GM23248 (cell line): ENCODE data around the gene CDC14A. TPM values are rescaled to one million over a fixed set of nuclear protein-coding genes. Genes with fewer than 3 reads are reported as not detected.
A peak's percentile ranks its signal among the peaks of the same experiment; 100 is the strongest.

Source experiments
- DNase-seq: peaks from one replicate; pipeline ENCODE4 v3.0.0-alpha.2; 2015
- H2AFZ ChIP-seq: fragments of 200-600 bp; sonication (generic); 2 replicates; pipeline ENCODE4 v1.6.1; 2016; ENCODE audit warnings: antibody characterized with exemption
- H3F3A ChIP-seq: fragments of 200-600 bp; sonication (generic); 2 replicates; pipeline ENCODE4 v1.6.1; 2016; ENCODE audit warnings: mild to moderate bottlenecking, antibody characterized with exemption, mixed run types; ENCODE audit not compliant: insufficient read depth
- H3K27ac ChIP-seq: fragments of 200-600 bp; sonication (generic); 2 replicates; pipeline ENCODE4 v1.5.1; 2016; ENCODE audit warnings: mild to moderate bottlenecking
- H3K27me3 ChIP-seq: fragments of 200-600 bp; sonication (generic); replicated peaks from 2 replicates; pipeline ENCODE4 v1.6.1; 2016; ENCODE audit warnings: mild to moderate bottlenecking; ENCODE audit not compliant: insufficient read depth
- H3K36me3 ChIP-seq: fragments of 200-600 bp; sonication (generic); 2 replicates; pipeline ENCODE4 v1.6.1; 2016; ENCODE audit warnings: low read depth, mild to moderate bottlenecking
- H3K4me1 ChIP-seq: fragments of 200-600 bp; sonication (generic); 2 replicates; pipeline ENCODE4 v1.6.1; 2016; ENCODE audit warnings: mild to moderate bottlenecking; ENCODE audit not compliant: insufficient read depth
- H3K4me2 ChIP-seq: fragments of 200-600 bp; sonication (generic); one replicate; pipeline ENCODE4 v1.6.1; 2016; ENCODE audit warnings: mild to moderate bottlenecking; ENCODE audit not compliant: unreplicated experiment
- H3K4me3 ChIP-seq: fragments of 200-600 bp; sonication (generic); 2 replicates; pipeline ENCODE4 v1.5.1; 2016; ENCODE audit warnings: mild to moderate bottlenecking
- H3K79me2 ChIP-seq: fragments of 200-600 bp; sonication (generic); 2 replicates; pipeline ENCODE4 v1.6.1; 2016; ENCODE audit warnings: mild to moderate bottlenecking; ENCODE audit not compliant: insufficient read depth
- H3K9ac ChIP-seq: fragments of 200-600 bp; sonication (generic); 2 replicates; pipeline ENCODE4 v1.6.1; 2016; ENCODE audit warnings: mild to moderate bottlenecking
- H3K9me2 ChIP-seq: fragments of 200-600 bp; sonication (generic); 2 replicates; pipeline ENCODE4 v1.6.1; 2016; ENCODE audit warnings: mixed run types, mild to moderate bottlenecking, moderate library complexity; ENCODE audit not compliant: insufficient read depth
- H3K9me3 ChIP-seq: fragments of 200-600 bp; sonication (generic); one replicate; pipeline ENCODE4 v1.6.1; 2017; ENCODE audit warnings: low read depth
- H4K20me1 ChIP-seq: fragments of 200-600 bp; sonication (generic); 2 replicates; pipeline ENCODE4 v1.6.0; 2016; ENCODE audit not compliant: insufficient read depth
- EZH2 ChIP-seq: fragments of 200-600 bp; sonication (generic); IDR thresholded peaks from 2 replicates; pipeline ENCODE4 v1.6.1; 2018; ENCODE audit warnings: antibody characterized with exemption, mild to moderate bottlenecking; ENCODE audit not compliant: insufficient read depth, poor library complexity, severe bottlenecking
- EZH2phosphoT487 ChIP-seq: fragments of 200-600 bp; sonication (generic); IDR thresholded peaks from 2 replicates; pipeline ENCODE4 v1.6.1; 2018; ENCODE audit warnings: antibody characterized with exemption, moderate library complexity, mild to moderate bottlenecking, low read depth; ENCODE audit not compliant: insufficient read depth
- WGBS, 2 experiments: methylation state at CpG; one replicate each; pipeline ENCODE4 v1.1.6; 2015 to 2017; ENCODE audit warnings: low lambda C conversion rate in 2 of 2, low coverage in 1 of 2; ENCODE audit errors: missing lambda C conversion rate in 2 of 2; 5-methylcytosine and 5-hydroxymethylcytosine counted together
- in situ Hi-C: fragments of 300-500 bp; cut with MboI; formaldehyde crosslinking; loops from 2 replicates; pipeline ENCODE4 v1.15.0; 2020
- polyA plus RNA-seq: library from polyadenylated mRNA; unstranded; fragments of >200 nt; fragmentation: Nextera tagmentation; extraction: Ambion mirVana; gene quantifications from 2 replicates; pipeline ENCODE4 v1.2.1, GENCODE V29; 2016
- total RNA-seq: library from RNA; depleted of rRNA; stranded (reverse); fragments of >200 nt; shearing (Covaris generic); gene quantifications from 2 replicates; pipeline ENCODE4 v1.2.3, GENCODE V29; 2014

CDC14A gene
- total and polyA plus RNA-seq, 2 experiments from 2014 or later, result 1.5 to 1.8 TPM

GRCh38 chr1:100523038-100523652 is 170.8 kb downstream of the CDC14A start:
- no peak overlapping the region for H3K4me3 ChIP-seq
- in situ Hi-C loops, result no loop called here
- no peak overlapping the region for H3K9ac ChIP-seq
- no peaks in the 10 kb centered on the region for H4K20me1 ChIP-seq
- H3K27me3 ChIP-seq, result no peaks in the 10 kb centered on the region
- no peaks in the 10 kb centered on the region for H3F3A ChIP-seq
- H3K4me2 ChIP-seq, result no peak overlapping the region
- TF ChIP-seq EZH2phosphoT487, result no peak
- no peak for TF ChIP-seq EZH2
- H3K9me2 ChIP-seq, result no peaks in the 10 kb centered on the region
- no peak overlapping the region for H3K27ac ChIP-seq
- H3K9me3 ChIP-seq, result no peaks in the 10 kb centered on the region
- no peak overlapping the region for H2AFZ ChIP-seq
- H3K4me1 ChIP-seq, result no peaks in the 10 kb centered on the region
- 93% methylated on average over 5 of the region's 5 CpGs for WGBS, 2 experiments
- H3K36me3 ChIP-seq, result no peaks in the 10 kb centered on the region
- DNase-seq, result no peak
- H3K79me2 ChIP-seq, result no peaks in the 10 kb centered on the region

DNA sequence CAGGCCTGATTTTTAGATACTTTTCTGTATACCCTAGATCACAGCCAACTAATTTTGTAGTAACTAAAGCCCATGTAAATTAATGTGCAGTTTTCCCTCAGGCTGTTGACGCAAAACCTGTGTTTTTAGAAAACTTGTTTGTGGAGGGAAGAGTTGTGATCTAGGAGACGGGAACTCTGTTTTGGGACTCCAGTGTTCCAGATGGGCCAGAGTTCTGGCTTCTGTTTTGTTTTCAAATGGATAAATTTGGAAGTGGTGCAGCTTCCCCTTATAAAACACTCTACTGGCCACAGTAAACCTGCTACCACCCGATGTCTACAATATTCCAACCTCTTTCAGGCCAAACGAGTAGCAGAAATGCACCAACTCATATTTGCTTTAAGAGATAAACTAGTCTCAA is 172.0 kb downstream of the CDC14A start:
- Histone ChIP-seq H3K36me3 (no peaks in the 10 kb centered on the region), H3K27me3 (no peaks in the 10 kb centered on the region), H4K20me1 (no peaks in the 10 kb centered on the region), H3K9me3 (no peaks in the 10 kb centered on the region), H3K4me1 (0 out of 2 replicates have a peak, but pooled peaks cover 5% of the 10 kb centered on the region), H3F3A (no peaks in the 10 kb centered on the region), H3K4me2 (no peak overlapping the region), H3K79me2 (no peaks in the 10 kb centered on the region), H3K9me2 (no peaks in the 10 kb centered on the region), H3K27ac (no peak overlapping the region), H3K4me3 (no peak overlapping the region), H2AFZ (no peak overlapping the region), H3K9ac (no peak overlapping the region)
- DNase-seq, result no peak
- 91 to 93% methylated on average over 4 of the region's 4 CpGs for WGBS, 2 experiments
- in situ Hi-C loops, result no loop called here
- TF ChIP-seq EZH2 (no peak), EZH2phosphoT487 (no peak)

- H2AFZ ChIP-seq, result no peak overlapping the region
- H3K4me2 ChIP-seq, result no peak overlapping the region
- H3K27ac ChIP-seq, result no peak overlapping the region
- H3K27me3 ChIP-seq, result no peaks in the 10 kb centered on the region
- no peak overlapping the region for H3K4me3 ChIP-seq
- no peak for DNase-seq
- H3K36me3 ChIP-seq, result no peaks in the 10 kb centered on the region
- no peak overlapping the region for H3K9ac ChIP-seq
- in situ Hi-C loops, result no loop called here
- no peaks in the 10 kb centered on the region for H3K9me2 ChIP-seq
- H3K4me1 ChIP-seq, result peaks cover 18% of the 10 kb centered on the region; the same call in 1 of the 2 replicates
- WGBS, 2 experiments, result 75 to 82% methylated on average over 2 of the region's 2 CpGs
- no peaks in the 10 kb centered on the region for H3K79me2 ChIP-seq
- H3F3A ChIP-seq, result peaks cover 4% of the 10 kb centered on the region; the same call in 1 of the 2 replicates
- H3K9me3 ChIP-seq, result no peaks in the 10 kb centered on the region
- no peaks in the 10 kb centered on the region for H4K20me1 ChIP-seq
- TF ChIP-seq EZH2, result no peak
- TF ChIP-seq EZH2phosphoT487, result no peak
Measured at GRCh38 chr1:100526894-100527293, 174.6 kb downstream of the CDC14A start.

DNA sequence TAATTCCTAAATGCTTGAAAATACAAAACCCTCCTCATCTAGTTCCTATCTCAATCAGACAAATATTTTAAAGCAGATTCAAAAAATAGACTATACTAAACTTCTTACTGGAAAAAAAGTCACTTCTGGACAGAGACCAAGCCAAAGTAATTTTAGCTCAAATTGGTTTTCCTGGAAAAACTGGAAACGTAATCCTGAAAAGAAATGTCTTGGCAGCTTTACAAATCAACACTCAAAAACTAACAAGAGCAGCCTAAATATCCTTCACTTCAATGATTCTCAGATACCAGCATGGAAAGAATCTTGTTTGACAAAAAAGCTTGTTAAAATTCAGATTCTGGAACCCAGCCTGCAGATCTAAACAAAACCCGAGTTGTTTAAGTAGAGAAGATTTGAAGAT is 176.6 kb downstream of the CDC14A start:
- no peak overlapping the region for H3K4me2 ChIP-seq
- peak; percentile 16 for DNase-seq

More for the DNA sequence above, 176.6 kb downstream of the CDC14A start:
- Histone ChIP-seq H3K79me2 (no peaks in the 10 kb centered on the region), H4K20me1 (no peaks in the 10 kb centered on the region), H3K4me3 (no peak overlapping the region), H2AFZ (peak overlapping the region; percentile 46; the same call in 1 of the 2 replicates), H3K9me3 (no peaks in the 10 kb centered on the region), H3K4me1 (peaks cover 18% of the 10 kb centered on the region; the same call in 1 of the 2 replicates), H3K27ac (no peak overlapping the region), H3K9ac (no peak overlapping the region), H3K9me2 (no peaks in the 10 kb centered on the region), H3K36me3 (no peaks in the 10 kb centered on the region), H3F3A (peaks cover 4% of the 10 kb centered on the region; the same call in 1 of the 2 replicates), H3K27me3 (no peaks in the 10 kb centered on the region)
- 10 to 20% methylated on average over 2 of the region's 2 CpGs for WGBS, 2 experiments
- TF ChIP-seq EZH2phosphoT487 (no peak), EZH2 (no peak)
- in situ Hi-C loops, result no loop called here
